GM10266 (cell line): ENCODE results near the gene DMRT2.

Experiments
- DNase-seq: peaks from one replicate; pipeline ENCODE4 v3.0.0; 2012; ENCODE audit errors: extremely low spot score
- TF ChIP-seq, protein P1 (sequence below): IDR thresholded peaks from 2 replicates; pipeline ENCODE4 v1.5.1; 2012; ENCODE audit warnings: mild to moderate bottlenecking, low read depth; ENCODE audit not compliant: control insufficient read depth, insufficient read depth; ENCODE audit errors: missing control alignments

DMRT2 gene

DNA sequence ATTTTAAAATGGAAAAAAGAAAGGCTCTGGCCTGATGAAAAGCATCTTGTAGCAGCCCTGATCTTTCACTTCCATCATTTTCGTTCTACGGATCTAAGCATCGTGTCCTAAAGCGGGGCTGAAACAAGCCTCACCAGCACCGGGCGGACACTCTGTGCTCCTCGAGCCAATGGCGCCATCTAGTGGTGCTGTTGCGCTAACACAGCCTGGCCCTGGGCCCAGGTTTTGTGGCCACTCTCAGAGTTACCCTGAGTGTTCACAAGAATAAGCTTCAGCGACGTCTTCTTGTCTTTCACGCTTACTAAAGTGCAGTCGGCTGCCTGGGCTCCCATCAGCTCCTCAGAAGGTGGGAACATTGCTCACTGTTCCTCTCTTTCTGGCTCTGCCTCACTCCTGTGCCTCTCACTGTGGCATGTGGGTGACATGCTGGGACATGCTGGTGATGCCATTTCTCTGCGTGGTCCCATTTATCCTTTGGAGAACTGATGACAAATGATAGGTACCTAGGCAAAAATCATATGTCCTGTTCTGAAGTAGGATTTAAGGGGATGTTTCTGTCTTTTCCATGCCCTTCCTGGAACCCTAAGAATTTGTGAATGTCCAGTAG lies 41.0 kb upstream of the DMRT2 start:
- peak; percentile 72 for DNase-seq
- TF ChIP-seq, protein P1, sequence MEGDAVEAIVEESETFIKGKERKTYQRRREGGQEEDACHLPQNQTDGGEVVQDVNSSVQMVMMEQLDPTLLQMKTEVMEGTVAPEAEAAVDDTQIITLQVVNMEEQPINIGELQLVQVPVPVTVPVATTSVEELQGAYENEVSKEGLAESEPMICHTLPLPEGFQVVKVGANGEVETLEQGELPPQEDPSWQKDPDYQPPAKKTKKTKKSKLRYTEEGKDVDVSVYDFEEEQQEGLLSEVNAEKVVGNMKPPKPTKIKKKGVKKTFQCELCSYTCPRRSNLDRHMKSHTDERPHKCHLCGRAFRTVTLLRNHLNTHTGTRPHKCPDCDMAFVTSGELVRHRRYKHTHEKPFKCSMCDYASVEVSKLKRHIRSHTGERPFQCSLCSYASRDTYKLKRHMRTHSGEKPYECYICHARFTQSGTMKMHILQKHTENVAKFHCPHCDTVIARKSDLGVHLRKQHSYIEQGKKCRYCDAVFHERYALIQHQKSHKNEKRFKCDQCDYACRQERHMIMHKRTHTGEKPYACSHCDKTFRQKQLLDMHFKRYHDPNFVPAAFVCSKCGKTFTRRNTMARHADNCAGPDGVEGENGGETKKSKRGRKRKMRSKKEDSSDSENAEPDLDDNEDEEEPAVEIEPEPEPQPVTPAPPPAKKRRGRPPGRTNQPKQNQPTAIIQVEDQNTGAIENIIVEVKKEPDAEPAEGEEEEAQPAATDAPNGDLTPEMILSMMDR = peak; percentile 99

DNA sequence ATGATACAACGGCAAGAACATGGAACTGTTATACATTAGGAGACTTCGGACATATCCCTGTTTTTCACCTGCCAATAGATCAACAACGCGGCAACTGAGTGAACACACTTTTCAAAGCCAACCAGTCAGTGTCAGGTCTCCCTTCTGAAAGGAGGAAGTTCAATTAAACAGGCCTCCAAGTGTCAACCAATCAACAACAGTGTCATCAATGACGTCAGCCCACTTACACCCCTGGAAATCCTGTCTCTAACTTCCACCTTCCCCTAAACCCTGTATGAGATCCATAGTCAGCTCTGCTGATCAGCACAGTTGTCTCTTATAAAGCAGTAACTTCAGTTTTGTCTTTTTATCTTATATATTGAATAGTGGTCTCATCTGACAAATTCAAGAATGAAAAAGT lies 37.1 kb upstream of the DMRT2 start:
- TF ChIP-seq, protein P1 = no peak
- no peak for DNase-seq

DNA sequence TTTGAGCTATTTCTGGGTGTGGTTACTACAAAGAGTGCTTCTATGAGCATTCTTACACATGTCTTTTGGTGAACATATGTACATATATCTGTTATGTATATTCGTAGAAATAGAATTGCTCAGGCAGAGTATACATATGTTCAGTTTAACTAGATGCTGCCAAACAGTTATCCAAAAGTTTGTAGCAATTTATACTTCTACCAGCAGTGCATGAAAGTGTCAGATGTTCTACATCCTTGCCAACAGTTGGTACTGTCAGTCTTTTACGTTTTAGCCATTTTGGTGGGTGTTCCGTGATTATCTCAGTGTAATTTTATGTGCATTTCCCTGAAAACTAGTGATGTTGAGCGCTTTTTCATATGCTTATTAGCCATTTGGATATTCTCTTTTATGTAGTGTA lies 35.9 kb upstream of the DMRT2 start:
- DNase-seq = no peak
- TF ChIP-seq, protein P1 = no peak

DNA sequence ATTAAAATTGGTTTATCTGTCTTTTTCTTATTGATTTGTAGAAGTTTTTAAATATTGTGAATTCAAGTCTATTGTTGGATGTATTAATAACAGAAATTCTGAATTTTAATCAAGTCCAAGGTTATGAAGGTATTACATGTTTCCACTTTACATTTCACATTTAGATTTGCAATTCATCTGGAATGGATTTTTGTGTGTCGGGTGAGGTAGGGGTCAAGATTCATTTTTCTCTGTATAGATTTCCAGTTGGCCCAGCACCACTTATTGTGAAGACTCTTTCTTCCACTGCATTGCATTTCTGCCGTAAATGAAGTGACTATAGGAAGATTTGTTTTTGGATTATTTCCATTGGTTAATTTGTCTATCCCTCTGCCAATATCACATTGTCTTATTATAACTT lies 35.5 kb upstream of the DMRT2 start:
- DNase-seq = no peak
- TF ChIP-seq, protein P1 = no peak

DNA sequence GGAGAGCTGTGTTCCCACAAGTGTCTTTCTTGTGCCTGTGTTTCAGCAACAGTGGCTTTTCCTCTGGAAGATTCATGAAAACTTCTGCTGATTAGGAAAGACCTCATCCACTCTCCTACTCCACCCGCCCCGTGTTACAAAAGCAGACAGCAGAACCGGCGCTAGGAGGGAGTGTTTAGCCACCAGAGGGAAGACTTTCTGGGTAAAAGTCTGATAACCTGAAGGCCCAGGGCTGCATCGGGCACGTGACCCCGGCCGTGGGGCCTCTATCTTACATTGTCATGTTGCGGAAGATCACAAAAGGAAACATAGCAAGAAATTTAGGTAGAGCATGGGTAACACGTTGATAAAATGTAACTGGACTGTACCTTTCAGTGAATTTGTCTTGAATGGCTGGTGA lies 32.0 kb upstream of the DMRT2 start:
- no peak for DNase-seq
- TF ChIP-seq, protein P1 = peak; percentile 18

DNA sequence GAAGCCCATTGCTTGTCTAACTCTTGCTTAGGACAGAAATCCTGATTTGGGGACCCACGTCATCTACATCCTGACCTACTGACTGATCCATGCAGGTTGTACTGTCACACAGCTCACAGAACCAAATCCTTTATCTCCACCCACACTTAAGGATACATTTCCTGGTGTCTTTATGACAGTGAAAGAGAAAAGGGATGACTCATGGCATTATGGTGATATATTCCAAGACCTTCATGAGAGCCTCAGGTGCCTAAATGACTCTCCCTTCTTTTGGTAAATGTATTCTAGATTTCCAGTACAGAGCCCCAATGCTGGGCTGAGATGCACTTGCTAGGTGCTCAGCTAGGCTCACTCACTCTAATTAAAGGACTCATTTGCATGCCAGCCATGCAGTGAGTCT lies 26.0 kb upstream of the DMRT2 start:
- TF ChIP-seq, protein P1 = no peak
- no peak for DNase-seq

DNA sequence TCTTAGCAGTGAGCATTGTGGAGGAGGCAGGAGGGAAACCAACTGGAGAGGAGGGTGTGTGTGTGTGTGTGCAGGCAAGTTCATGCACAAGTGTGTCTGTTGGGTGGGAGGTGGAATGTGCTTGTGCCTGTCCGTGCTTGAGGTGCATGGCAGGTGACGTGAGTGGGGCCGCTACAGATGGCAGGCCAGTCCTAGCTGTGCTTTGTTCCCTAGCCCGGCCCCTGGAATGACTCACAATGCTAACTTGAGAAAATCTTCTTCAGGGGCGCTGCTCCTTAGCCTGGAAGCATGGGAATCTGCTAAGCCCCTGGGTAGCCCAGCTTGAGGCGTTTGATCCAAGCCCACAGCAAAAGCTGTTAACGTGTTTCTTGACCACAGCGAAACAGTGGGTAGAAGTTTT lies 25.0 kb upstream of the DMRT2 start:
- DNase-seq = no peak
- TF ChIP-seq, protein P1 = no peak
